ENCODE results near the gene TNFRSF1B.

Gene TNFRSF1B

DNA sequence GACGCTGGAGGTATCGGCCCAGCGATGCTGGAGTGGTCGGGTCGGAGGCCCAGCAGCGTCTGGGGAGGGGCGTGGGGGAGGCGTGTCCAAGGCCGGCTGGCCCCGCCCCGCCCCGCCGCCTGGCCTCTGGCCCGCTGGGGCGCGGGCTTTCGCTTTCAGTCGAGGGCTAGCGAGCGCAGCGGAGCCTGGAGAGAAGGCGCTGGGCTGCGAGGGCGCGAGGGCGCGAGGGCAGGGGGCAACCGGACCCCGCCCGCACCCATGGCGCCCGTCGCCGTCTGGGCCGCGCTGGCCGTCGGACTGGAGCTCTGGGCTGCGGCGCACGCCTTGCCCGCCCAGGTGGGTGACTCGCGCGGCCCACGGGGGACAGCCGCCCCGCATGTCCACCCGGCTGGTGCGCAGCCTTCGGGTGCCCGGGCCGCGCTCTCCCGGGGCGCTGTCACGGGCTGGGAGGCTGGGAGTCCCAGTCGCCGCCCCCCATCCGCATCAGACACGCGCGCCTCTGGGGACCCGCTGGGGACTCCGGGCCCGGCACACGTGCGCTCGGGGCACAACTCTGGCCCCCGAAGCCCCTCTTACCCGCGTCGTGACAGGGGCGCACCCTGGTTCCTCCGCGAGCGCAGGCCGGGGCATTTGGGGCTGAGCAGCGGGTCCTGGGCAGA is at the start of gene TNFRSF1B:
Gene TNFRSF1B, plus strand, starts transcription at position 158 of the 659 bp plus-strand sequence. Its CDS starts 101 bp downstream, at position 259.
- DNase-seq (ENCODE audit: low read depth in 4 of 4, low spot score in 1 of 4): peak in 3 of 4 experiments; percentile 51 to 62 (median 60)

DNA sequence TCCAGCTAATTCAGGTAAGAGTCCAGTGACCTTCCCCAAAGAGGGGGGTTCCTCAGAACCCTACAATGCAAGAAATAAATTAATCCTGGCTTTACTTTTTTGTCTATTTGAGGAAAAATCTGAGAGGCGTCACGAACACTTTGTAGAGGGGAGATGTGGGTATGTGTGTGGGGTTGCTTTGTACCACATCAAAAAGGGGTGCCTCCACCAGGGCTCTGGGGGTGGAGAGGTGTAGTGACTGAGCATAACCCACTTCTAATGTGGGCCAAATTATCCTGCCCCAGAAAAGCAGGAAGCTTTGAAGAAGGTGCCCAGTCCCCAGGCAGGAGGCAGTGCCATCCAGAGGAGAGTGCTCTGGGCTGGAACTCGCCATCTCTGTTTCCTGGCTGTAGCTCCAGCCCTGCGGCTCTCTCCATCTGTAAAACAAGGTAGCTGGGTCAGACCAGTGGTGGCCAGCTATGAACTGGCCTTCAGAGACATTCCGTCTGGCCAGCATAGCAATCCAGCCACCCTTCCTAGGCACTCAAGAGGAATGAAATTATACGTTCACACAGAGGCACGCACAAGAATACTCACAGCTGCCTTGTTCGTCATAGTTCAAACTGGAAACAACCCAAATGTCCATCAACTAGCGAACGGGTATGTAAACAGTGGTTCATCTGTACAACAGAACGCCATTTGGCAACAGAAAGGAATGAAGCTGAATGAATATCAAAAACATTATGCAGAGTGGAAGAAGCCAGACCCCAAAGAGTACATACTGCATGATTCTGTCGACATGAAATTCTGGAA is 45.4 kb upstream of the TNFRSF1B start:
- DNase-seq (ENCODE audit: low read depth in 4 of 4, low spot score in 1 of 4): no peak

DNA sequence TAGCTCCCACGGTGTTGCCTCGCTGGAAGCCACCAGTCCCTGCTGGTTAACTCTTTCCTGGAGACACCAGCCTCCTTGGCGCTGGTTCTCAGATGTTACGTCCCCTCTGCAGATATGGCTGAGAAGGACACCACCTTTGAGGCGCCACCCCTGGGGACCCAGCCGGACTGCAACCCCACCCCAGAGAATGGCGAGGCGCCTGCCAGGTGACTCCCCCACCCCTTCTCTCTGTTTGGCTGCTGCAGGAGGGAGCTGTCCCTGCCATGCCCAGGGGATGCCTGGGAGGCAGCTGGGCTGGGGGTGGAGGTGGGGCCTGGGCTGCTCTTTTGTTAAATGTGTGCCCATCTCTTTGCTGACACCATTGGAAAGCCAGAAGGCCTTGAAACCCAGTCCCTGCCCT is 43.6 kb upstream of the TNFRSF1B start:
- no peak for DNase-seq (ENCODE audit: low read depth in 4 of 4, low spot score in 1 of 4)

DNA sequence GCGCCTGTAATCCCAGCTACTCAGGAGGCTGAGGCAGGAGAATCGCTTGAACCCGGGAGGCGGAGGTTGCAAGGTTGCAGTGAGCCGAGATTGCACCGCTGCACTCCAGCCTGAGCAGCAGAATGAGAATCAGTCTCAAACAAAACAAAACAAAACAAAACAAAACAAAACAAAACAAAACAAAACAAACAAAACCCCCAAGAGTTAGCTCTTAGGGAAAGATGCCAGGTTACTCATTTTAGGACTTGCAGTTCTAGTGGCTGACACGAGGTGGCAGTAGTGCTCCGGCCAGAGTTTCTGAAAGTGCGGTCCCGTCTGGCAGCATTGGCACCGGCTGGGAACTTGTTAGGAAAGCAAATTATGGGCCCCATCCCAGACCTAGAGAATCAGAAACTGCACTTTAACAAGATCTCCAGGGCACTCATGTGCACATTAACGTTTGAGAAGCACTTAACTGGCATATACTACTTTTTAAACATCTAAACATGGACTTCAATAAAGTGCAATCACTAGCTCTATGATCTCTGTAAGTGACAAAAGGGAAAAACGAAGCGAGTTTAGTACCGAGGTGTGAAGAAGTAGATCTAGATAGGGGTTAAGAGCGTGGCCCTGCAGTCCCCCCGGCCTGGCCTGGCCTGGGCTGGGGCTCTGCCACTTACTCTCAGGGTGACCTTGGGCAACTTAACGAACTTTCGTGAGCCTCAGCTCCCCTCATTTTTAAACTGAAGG is 41.9 kb upstream of the TNFRSF1B start:
- peak; percentile 60 to 72 (median 66) for DNase-seq (ENCODE audit: low read depth in 4 of 4, low spot score in 1 of 4)

DNA sequence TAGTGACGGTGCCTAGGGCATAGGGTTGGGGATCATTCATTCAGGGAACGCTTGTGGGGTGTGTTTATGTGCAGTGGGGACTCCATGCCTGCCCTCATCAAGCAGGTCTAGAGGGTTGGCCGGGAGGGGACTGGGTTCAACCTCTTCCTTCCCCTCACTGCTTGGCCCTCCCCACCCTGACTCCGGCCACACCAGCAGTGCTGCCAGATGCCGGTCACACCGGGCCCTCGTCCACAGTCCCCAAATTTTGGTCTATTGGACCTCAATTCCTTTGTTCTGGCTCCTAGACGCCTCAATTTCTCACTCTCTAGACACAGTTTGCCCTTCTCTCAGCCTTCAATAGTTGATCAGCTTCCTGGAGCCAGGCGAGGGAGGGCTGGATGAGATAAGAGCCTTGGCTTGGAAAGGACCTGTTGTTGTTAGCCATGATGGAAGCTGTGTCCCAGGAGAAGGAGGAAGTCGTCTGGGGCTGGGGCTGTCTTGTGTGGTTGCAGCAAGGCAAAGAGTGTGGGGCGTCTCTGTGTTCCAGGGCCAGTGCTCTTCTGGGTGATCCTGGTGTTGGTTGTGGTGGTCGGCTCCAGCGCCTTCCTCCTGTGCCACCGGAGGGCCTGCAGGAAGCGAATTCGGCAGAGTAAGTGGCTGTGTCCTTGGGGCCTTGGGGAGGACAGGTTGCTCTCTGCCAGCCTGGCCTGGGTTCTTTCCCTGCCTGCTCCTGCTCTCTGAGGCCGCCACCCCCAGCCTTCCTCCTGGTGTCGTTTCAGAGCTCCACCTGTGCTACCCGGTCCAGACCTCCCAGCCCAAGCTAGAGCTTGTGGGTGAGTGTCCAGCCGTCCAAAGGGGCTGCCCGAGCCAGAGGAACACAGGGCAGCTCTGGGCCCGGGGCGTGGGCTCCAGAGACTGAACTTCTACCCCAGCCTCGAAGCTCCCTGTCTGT is 41.1 kb upstream of the TNFRSF1B start:
- DNase-seq (ENCODE audit: low read depth in 4 of 4, low spot score in 1 of 4): no peak

DNA sequence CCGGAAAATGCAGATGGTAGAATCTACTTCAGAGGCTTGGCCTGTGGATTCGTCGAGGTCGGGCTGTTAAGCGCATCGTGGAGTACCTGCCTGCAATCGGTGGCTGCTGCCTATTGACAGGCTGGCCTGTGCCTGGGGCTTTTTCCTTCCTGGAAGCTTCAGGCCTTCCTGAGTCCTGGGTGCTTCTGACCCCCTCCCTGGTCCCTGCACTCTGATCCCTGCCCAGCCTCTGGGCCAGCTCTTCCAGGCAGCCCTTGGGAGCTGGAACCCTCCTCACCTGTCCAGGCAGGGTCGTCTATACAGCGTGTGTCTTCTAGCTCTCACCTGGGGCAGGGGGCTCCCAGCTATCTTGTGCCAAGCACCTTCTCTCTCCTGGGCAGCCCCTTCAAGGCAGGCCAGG is 40.0 kb upstream of the TNFRSF1B start:
- no peak for DNase-seq (ENCODE audit: low read depth in 4 of 4, low spot score in 1 of 4)

DNA sequence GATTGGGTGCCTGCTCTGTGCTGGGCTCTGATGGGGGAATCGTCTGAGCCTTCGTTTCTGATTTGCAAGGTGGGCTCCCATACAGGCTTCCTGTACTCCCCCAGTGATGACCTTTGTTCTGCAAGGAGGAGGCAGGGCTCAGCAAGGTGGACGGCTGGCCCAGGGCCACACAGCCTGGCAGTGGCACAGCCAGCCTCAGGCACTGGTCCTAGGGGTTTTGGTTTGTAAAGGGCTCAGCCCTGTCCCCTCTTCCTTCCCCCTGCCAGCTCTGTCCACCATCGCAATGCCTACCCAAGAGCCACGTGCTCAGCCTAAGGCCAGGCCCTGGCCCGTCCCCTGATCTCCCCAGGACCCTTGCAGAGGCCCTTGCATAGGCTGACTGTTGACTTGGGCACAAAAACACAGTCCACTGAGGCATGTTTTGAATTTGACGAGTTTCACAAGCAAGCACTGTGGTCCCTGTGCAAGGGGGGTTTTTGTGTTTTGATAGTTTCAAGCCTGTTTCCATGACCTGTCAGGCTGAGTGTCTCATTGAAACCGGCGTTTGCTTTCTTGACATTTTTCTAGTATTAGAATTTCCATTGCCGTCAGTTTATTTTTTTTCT is 39.5 kb upstream of the TNFRSF1B start:
- DNase-seq (ENCODE audit: low read depth in 4 of 4, low spot score in 1 of 4): peak in 1 of 4 experiments; percentile 22

DNA sequence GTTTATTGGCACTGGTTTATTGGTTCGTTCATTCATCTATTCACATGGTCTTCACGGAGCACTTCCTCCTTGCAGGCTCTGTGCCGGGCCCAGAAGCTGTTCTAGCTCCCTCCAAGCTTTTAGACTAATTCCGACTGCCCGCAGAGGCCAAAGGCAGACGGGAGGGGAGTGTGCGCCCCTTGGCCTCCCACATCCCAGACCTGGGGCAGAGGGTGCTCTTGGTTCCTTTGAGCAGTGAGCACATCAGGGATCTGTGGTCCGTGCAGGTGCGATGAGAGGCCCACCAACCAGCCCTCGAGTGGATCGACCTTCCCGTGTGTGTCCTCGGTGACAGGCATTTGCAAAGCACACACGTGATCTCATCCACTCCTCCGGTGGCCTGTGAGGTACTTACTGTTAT is 38.7 kb upstream of the TNFRSF1B start:
- no peak for DNase-seq (ENCODE audit: low read depth in 4 of 4, low spot score in 1 of 4)

DNA sequence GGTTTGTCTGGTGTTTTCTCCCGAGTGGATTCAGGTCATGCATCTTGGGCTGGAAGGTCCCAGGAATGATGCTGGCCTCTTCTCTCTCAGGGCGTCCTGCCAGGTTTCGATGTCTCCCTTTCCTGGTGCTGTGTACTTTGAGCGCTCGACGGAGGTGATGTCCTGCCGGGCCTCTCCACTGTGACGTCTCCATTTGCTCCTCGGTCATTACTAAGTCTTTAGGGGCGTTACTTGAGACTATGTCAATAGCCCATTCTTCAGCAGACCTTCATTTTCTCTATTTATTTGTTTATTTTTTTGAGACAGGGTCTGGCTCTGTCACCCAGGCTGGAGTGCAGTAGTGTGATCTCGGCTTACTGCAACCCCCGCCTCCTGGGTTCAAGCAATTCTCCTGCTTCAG is 37.2 kb upstream of the TNFRSF1B start:
- no peak for DNase-seq (ENCODE audit: low read depth in 4 of 4, low spot score in 1 of 4)

DNA sequence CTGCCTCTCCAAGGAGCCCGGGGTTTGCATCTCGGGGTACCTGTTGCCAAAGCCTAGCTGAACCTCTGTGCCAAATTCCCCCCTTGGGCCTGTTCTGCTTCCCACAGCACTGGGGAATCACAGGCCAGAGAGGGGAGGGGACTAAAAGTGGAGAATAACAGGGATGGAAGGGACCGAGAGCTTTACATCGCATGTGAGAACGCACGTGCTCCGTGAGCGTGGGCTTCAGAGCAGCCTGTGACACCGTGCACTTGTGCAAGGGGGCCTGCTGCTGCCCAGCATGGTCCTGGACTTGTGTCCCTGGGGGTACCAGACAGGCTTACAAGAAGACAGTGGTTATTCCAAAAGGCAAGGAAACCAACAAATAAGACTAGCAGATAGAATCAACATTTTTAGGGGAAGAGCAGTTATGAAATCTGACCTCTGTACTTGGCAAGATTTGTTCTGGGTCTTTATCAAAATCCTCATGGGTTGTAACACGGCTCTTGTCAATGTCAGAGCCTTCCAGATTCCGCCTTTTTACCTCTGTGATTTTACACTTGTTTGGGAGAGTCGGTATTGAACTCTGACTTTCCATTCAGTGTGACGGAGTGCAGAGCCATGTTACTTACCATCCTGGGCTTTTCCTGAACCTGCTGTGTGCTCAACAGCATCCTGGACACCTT is 36.2 kb upstream of the TNFRSF1B start:
- DNase-seq (ENCODE audit: low read depth in 4 of 4, low spot score in 1 of 4): no peak

DNA sequence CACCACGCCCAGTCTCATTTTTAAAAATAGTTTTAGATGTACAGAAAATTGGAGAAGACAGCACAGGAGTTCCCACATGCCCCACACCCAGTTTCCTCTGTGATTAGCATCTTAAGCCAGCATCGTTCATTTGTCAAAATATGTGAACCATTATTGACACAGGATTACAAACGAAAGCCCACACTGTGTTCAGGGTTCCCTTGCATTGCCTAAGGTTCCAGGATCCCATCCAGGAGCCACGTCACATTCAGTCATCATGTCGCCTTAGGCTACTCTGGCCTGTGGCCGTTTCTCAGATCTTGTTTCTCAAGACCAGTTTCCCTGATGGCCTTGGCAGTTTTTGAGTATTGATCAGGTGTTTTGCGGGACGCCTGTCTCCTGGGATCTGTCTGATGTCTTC is 34.7 kb upstream of the TNFRSF1B start:
- no peak for DNase-seq (ENCODE audit: low read depth in 4 of 4, low spot score in 1 of 4)

DNA sequence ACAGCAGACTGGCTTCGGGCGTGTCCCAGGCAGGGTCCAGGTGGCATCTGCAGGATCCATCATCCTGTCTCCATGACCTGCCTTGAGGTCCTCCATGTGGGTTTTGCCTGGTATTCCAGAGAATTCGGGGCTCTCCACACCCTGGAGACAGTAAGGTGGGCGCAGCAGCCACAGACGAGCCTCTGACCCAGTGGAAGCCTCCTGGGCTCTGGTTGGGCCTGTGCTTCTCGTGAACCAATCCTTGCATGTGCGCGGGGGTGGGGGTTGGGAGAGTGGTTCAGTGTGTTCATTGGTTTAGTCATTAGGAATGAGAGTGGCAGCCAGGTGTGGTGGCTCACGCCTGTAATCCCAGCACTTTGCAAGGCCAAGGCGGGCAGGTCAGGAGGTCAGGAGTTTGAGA is 32.1 kb upstream of the TNFRSF1B start:
- no peak for DNase-seq (ENCODE audit: low read depth in 4 of 4, low spot score in 1 of 4)

DNA sequence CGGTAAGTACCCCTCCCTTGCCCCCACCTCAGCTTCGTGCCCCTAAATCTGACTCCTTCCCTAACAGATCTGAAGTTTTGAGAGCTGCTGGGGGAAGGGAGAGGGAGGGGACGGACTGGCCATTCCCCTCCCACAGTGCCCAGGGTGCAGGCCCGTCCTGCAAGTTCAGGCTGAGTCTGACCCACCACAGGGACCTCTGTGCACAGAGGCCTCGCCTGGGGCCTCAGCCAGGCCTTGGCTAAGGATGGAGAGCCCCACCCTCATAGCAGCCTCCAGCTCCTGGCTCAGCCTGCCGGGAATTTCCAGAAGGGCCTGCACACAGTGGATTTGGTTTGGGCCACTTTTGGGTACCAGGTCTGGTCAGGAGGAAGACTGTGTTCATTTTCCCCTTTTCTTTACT is 31.2 kb upstream of the TNFRSF1B start:
- no peak for DNase-seq (ENCODE audit: low read depth in 4 of 4, low spot score in 1 of 4)

DNA sequence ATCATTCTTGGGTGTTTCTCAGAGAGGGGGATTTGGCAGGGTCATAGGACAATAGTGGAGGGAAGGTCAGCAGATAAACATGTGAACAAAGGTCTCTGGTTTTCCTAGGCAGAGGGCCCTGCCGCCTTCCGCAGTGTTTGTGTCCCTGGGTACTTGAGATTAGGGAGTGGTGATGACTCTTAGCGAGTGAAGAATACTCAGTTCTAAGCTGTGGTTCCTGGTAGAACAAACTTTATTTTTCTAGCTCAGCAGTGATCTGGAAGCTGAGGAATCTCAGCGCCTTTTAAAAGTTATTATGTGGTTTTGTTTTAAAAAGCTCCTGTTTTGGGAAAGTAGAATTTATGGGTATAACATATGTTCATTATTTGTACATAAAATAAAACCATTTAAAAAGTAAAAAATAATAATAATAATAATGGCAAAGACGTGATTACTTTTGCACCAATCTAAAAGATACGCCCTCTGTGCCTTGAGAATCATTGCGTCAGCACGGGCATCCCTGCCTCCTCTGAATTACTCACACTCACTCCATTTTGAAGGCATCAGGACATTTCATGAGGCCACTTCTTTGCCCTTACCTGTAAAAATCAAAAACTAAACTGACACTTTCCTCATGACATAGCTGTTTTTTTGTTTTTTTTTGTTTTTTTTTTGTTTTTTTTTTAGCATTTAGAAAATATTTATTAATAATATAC is 29.7 kb upstream of the TNFRSF1B start:
- DNase-seq (ENCODE audit: low read depth in 4 of 4, low spot score in 1 of 4): no peak

DNA sequence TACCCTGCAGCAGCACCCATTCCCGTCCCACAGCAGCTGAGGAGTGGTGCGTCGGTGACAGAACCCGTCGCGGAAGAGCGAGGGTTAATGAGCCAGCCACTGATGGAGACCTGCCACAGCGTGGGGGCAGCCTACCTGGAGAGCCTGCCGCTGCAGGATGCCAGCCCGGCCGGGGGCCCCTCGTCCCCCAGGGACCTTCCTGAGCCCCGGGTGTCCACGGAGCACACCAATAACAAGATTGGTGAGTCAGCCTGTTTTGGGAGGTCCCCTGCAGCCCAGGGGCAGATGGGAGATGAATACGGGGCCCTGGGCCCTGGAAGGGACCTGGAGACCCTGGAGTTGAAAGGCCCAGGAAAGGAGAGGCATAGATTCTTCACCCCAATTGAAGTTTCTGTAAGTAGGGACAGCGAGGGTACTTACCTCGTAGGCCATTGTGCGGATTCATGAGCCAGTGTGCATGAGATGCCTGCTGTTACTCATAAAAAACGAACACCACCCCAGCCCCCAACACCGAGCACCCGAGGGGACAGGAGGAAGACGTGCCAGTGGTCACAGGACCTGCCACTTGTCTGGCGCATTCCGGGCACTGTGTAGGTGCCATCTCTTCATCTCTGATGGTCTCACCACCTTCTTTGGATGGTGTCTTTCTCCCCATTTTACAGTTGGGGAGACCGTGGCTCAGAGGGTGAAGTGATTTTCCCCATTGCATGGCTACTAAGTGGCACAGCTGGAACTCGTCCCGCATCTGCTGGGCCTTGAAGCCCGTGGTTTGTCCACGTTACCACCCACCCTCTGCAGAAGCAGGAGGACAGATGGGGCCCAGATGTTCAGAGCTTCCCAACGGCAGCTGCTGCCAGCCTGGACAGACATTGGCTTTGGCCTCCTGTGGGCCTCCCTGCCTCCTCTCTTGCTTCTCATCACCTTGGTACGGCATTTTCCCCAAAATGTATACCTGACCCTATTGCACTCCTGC is 28.3 kb upstream of the TNFRSF1B start:
- no peak for DNase-seq (ENCODE audit: low read depth in 4 of 4, low spot score in 1 of 4)

DNA sequence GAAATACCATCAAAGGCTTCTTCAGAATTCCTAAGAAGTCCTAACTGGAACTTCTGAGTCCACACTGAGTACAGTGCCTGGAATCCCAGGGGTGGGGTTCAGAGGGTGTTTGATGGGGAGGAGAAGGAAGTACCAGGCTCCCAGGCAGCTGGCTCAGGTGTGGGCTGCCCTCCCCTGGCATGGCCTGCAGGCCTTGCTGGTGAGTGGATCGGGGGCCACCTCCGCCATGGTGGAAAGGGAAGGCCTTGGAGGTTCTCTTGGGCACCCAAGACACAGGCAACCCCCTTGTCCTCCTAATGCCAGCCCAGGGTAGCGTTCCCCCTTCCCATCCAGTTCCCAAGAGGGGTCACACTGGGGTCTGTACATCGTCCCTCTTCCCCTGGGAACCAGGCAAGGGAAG is 26.8 kb upstream of the TNFRSF1B start:
- DNase-seq (ENCODE audit: low read depth in 4 of 4, low spot score in 1 of 4): no peak

DNA sequence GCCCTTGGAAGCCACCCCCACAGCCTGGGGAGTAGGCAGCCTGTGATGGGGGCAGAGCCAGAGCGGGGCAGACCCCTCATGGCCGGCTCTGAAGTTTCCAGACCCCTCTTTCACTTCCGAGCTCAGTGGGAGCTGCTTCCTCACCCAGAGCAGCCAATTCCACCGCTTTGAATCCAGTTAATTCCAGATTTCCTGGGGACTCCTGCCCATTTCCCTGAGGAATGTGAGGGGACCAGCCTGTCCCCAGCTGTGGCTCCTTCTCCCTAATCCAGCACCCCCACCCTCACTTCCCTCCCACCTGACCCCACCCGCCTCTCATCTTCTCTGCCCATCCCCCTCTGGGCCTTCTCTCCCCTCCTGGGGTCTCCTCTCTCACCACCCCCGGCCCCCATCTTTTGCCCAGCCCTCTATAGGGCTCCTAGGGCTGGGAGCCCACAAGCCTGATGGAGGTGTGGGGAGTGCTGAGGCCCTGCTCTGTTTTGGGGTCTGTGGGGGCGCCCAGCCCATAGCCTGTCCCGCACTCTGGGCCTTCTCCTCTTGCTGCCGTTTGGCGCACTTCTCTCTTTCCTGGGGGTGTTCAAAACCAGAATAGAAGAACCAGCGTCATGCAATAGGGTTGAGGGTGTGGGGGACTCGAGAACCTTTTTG is 26.2 kb upstream of the TNFRSF1B start:
- no peak for DNase-seq (ENCODE audit: low read depth in 4 of 4, low spot score in 1 of 4)

All from stimulated activated CD4-positive, alpha-beta T cell treated with anti-CD3 and anti-CD28 coated beads, Interleukin-1b, Interleukin-23, amount 100 ng/mL, for 24 hours (primary cell).